ENCODE results near the gene TMEM11. TPM values are rescaled to one million over a fixed set of nuclear protein-coding genes. Genes with fewer than 3 reads are reported as not detected.

TMEM11 gene
- polyA plus RNA-seq, 1 experiment, result 69.5 TPM

GRCh38 chr17:21164216-21164615 is 49.7 kb downstream of the TMEM11 start:
- CTCF ChIA-PET, result interaction anchor here (0.6 kb wide), 1 partner anchor 12 kb away, joined by 3 read pairs; no protein-coding TSS in a partner anchor
- DNase-seq (ENCODE audit: low read depth), result no peak
- Histone ChIP-seq H3K36me3 (ENCODE audit: control insufficient read depth, insufficient read depth, low read length) (no peaks in the 10 kb centered on the region), H3K27me3 (ENCODE audit: control insufficient read depth, insufficient read depth, low read length) (no peaks in the 10 kb centered on the region), H3K4me3 (ENCODE audit: low read depth, low read length) (no peak overlapping the region)
- no peak for TF ChIP-seq CTCF (IDR thresholded peaks at IDR 0.05; ENCODE audit: insufficient read depth, low read depth, low read length)
- POLR2A ChIA-PET, result no interaction called here

GRCh38 chr17:21163101-21163500 is 50.9 kb downstream of the TMEM11 start:
- Histone ChIP-seq H3K27me3 (ENCODE audit: control insufficient read depth, insufficient read depth, low read length) (no peaks in the 10 kb centered on the region), H3K4me3 (ENCODE audit: low read depth, low read length) (no peak overlapping the region), H3K36me3 (ENCODE audit: control insufficient read depth, insufficient read depth, low read length) (no peaks in the 10 kb centered on the region)
- ChIA-PET POLR2A (no interaction called here), CTCF (no interaction called here)
- no peak for TF ChIP-seq CTCF (IDR thresholded peaks at IDR 0.05; ENCODE audit: insufficient read depth, low read depth, low read length)
- DNase-seq (ENCODE audit: low read depth), result no peak

- no peak for DNase-seq (ENCODE audit: low read depth)
- POLR2A ChIA-PET, result no interaction called here
- Histone ChIP-seq H3K4me3 (ENCODE audit: low read depth, low read length) (no peak overlapping the region), H3K36me3 (ENCODE audit: control insufficient read depth, insufficient read depth, low read length) (no peaks in the 10 kb centered on the region), H3K27me3 (ENCODE audit: control insufficient read depth, insufficient read depth, low read length) (no peaks in the 10 kb centered on the region)
- CTCF ChIA-PET, result interaction anchor here (0.9 kb wide), 1 partner anchor 10 kb away, joined by 3 read pairs; no protein-coding TSS in a partner anchor
- TF ChIP-seq CTCF (IDR thresholded peaks at IDR 0.05; ENCODE audit: insufficient read depth, low read depth, low read length), result no peak
Observed at GRCh38 chr17:21162394-21162775, 51.6 kb downstream of the TMEM11 start.

GRCh38 chr17:21161498-21162393 is 52.2 kb downstream of the TMEM11 start:
- H3K27me3 ChIP-seq (ENCODE audit: control insufficient read depth, insufficient read depth, low read length), result no peaks in the 10 kb centered on the region
- POLR2A ChIA-PET, result no interaction called here
- CTCF ChIA-PET, result interaction anchor here (0.9 kb wide), 1 partner anchor 11 kb away, joined by 3 read pairs; no protein-coding TSS in a partner anchor
- no peaks in the 10 kb centered on the region for H3K36me3 ChIP-seq (ENCODE audit: control insufficient read depth, insufficient read depth, low read length)
- TF ChIP-seq CTCF (IDR thresholded peaks at IDR 0.05; ENCODE audit: insufficient read depth, low read depth, low read length), result no peak
- peak; percentile 92 for DNase-seq (ENCODE audit: low read depth)
- H3K4me3 ChIP-seq (ENCODE audit: low read depth, low read length), result no peak overlapping the region

GRCh38 chr17:21160401-21160800 is 53.6 kb downstream of the TMEM11 start:
- POLR2A ChIA-PET, result no interaction called here
- TF ChIP-seq CTCF (IDR thresholded peaks at IDR 0.05; ENCODE audit: insufficient read depth, low read depth, low read length), result no peak
- Histone ChIP-seq H3K27me3 (ENCODE audit: control insufficient read depth, insufficient read depth, low read length) (no peaks in the 10 kb centered on the region), H3K36me3 (ENCODE audit: control insufficient read depth, insufficient read depth, low read length) (no peaks in the 10 kb centered on the region), H3K4me3 (ENCODE audit: low read depth, low read length) (no peak overlapping the region)
- CTCF ChIA-PET, result no interaction called here
- DNase-seq (ENCODE audit: low read depth), result no peak

All from BJ (cell line).